Lower lobe of right lung (tissue), 2 donors: ENCODE measurements around the gene CADM3. TPM values are rescaled to one million over a fixed set of nuclear protein-coding genes. Genes with fewer than 3 reads are reported as not detected.
A peak's percentile ranks its signal among the peaks of the same experiment; 100 is the strongest.

Experiments
- ATAC-seq, 2 donors: fragments of 200-7000 bp; cut with Tn5 transposase; one replicate each; pipeline ENCODE4 v1.9.1; 2020 to 2022; ENCODE audit warnings: mild to moderate bottlenecking in 2 of 2, moderate library complexity in 2 of 2
- DNase-seq: peaks from one replicate; pipeline ENCODE4 v3.0.0-alpha.2; 2020
- H3K27ac ChIP-seq: fragments of 200-600 bp; one replicate; pipeline ENCODE4 v1.8.0; 2022
- H3K27me3 ChIP-seq: fragments of 200-600 bp; one replicate; pipeline ENCODE4 v1.8.0; 2022; ENCODE audit warnings: low read depth
- H3K36me3 ChIP-seq: fragments of 200-600 bp; one replicate; pipeline ENCODE4 v1.8.0; 2022; ENCODE audit warnings: mild to moderate bottlenecking
- H3K4me1 ChIP-seq: fragments of 200-600 bp; one replicate; pipeline ENCODE4 v1.8.0; 2022
- H3K4me3 ChIP-seq: fragments of 200-600 bp; one replicate; pipeline ENCODE4 v1.8.0; 2022; ENCODE audit warnings: mild to moderate bottlenecking
- H3K9me3 ChIP-seq: fragments of 200-600 bp; one replicate; pipeline ENCODE4 v1.8.0; 2022
- intact Hi-C: fragments of 100-400 bp; cut with DNase I; formaldehyde crosslinking; loops from one replicate; pipeline ENCODE4 v1.11.0; 2022
- total RNA-seq: library from RNA; stranded (reverse); fragmentation: NEBNext Ultra II Directional; extraction: Animal tissue kit (Norgen Biotek cat#: 25700); gene quantifications from one replicate; pipeline ENCODE4 v1.2.1, GENCODE V29; 2021
- TF ChIP-seq, protein P1 (sequence below): fragments of 200-600 bp; IDR thresholded peaks from one replicate; pipeline ENCODE4 v1.8.0; 2022; ENCODE audit warnings: antibody characterized with exemption, mild to moderate bottlenecking
- donor health status: DM: no; HTN: yes; CAD: no; lungs with severe emphysema.

Gene CADM3
- total RNA-seq, 1 donor from 2014 or later: 8.8 TPM

DNA sequence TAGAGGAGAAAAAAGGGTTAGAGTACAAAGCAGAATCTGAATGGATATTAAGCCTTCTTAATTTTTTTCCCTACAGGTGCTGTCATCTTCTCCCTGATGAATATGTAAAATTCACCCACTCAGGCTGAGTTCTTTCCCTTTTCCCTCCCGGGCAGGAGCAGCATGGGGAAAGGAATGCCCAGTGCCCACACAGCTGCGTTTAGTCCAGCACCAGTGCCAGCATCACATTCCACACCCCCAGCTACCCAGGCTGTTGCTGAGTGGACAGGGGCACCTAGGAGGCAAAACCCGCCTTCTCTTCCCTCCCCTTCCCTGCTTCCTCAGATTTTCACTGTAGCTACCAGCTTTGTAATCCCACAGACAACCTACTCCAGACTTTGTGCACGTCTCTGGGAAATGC is 3.4 kb upstream of the CADM3 start:
- no peaks in the 10 kb centered on the region for H3K36me3 ChIP-seq
- ATAC-seq (no peak), DNase-seq (no peak)
- intact Hi-C loops: no loop called here
- H3K27me3 ChIP-seq: peaks cover 46% of the 10 kb centered on the region
- H3K9me3 ChIP-seq: no peaks in the 10 kb centered on the region
- H3K27ac ChIP-seq: no peak overlapping the region
- TF ChIP-seq, protein P1, sequence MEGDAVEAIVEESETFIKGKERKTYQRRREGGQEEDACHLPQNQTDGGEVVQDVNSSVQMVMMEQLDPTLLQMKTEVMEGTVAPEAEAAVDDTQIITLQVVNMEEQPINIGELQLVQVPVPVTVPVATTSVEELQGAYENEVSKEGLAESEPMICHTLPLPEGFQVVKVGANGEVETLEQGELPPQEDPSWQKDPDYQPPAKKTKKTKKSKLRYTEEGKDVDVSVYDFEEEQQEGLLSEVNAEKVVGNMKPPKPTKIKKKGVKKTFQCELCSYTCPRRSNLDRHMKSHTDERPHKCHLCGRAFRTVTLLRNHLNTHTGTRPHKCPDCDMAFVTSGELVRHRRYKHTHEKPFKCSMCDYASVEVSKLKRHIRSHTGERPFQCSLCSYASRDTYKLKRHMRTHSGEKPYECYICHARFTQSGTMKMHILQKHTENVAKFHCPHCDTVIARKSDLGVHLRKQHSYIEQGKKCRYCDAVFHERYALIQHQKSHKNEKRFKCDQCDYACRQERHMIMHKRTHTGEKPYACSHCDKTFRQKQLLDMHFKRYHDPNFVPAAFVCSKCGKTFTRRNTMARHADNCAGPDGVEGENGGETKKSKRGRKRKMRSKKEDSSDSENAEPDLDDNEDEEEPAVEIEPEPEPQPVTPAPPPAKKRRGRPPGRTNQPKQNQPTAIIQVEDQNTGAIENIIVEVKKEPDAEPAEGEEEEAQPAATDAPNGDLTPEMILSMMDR: no peak
- H3K4me1 ChIP-seq: peaks cover 7% of the 10 kb centered on the region
- H3K4me3 ChIP-seq: no peak overlapping the region

DNA sequence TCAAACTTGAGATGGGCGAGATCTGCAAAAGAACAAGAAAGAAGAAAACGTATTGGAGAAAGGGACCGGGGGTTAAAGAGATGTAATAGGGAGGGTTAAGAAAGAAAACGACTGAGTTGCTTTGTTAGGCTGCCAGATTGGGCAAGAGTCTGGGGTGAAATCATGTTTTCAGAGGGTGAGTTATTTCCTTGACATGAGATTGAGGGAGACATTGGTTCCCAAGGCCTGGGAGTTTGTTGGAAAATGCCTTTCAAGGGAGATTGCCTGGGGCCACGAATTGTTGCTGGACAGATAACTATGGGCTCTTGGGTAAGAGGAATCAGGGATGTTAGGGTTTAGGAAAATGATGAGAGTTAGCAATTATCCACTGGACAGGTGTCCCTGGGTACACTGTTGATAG is 776 bp upstream of the CADM3 start:
- ATAC-seq (no peak), DNase-seq (no peak)
- H3K27ac ChIP-seq: no peak overlapping the region
- peaks cover 62% of the 10 kb centered on the region for H3K27me3 ChIP-seq
- TF ChIP-seq, protein P1: no peak
- H3K9me3 ChIP-seq: no peaks in the 10 kb centered on the region
- H3K36me3 ChIP-seq: no peaks in the 10 kb centered on the region
- peaks cover 7% of the 10 kb centered on the region for H3K4me1 ChIP-seq
- H3K4me3 ChIP-seq: no peak overlapping the region
- intact Hi-C loops: no loop called here

DNA sequence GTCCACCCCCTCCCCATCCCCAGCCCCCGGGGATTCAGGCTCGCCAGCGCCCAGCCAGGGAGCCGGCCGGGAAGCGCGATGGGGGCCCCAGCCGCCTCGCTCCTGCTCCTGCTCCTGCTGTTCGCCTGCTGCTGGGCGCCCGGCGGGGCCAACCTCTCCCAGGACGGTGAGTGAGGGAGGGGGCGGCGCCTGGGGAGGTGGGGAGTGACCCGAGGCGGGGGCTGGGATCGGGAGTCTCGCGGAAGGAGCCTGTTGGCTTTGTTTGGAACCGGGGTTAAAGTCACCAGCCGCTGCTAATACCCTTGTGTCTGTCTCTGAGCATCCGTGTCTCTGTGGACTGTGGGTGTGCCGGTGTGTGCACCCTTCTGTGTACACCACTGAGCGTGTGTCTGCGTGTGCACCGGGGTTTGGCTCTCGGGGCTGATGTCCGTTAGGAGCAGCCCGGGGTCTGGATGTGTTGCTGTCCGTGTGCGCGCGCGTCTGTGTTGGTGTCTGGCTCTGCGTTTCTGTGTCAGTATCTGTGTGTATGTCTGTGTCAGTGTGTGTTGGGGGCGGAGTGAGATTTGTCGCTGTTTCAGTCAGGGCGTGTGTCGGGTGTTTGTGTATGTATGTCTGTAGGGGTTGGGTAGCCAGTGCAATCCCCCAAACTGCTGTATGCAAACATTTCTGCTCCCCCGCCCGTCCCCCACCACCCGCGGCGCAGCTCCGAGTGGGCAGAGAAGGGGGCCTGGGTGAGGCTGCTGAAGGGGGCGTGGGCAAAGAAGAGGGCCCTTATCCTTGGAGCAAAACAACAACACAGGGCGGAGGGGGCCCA is 480 bp downstream of the CADM3 start:
- intact Hi-C loops: no loop called here
- Histone ChIP-seq H3K27me3 (peaks cover 59% of the 10 kb centered on the region), H3K36me3 (no peaks in the 10 kb centered on the region), H3K4me3 (peak overlapping the region; percentile 27), H3K27ac (no peak overlapping the region), H3K9me3 (no peaks in the 10 kb centered on the region), H3K4me1 (peaks cover 7% of the 10 kb centered on the region)
- DNase-seq: no peak
- peak; percentile 16 to 34 for ATAC-seq
- TF ChIP-seq, protein P1: no peak

DNA sequence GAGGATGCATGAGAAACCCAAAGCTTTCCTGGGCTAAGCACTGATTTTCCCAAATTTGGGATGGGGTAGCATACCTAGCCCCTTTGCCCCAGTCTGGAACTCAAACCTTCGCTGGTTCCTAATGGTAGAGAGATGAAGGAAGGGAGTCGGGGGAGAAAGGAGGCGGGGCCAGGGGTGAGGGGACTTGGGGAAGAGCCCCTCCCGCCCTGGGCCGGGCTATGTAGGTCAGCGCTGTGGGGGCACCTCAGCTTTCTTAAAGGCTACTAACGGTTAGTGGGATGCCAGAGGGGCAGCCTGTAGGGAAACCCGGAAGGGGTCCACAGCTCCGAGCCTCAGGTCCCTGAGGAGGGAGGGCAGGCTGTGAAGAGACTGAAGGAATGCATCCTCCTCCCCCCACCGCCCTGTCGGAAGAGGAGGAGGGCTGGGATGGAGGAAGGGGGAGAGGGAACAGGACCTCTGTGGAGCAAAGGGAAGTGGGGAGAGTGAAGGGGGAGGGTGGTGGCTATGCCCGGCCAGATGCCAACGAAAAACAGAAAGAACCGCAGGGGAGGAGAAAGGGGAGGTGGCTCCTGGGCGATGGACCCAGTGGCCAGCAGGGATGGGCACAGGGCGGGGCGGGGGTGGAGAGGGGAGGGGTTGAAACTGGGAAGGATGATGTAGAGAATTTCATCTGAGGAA is 1.3 kb downstream of the CADM3 start:
- intact Hi-C loops: no loop called here
- Histone ChIP-seq H3K36me3 (no peaks in the 10 kb centered on the region), H3K27me3 (peaks cover 59% of the 10 kb centered on the region), H3K27ac (no peak overlapping the region), H3K9me3 (no peaks in the 10 kb centered on the region), H3K4me3 (peak overlapping the region; percentile 27), H3K4me1 (peaks cover 7% of the 10 kb centered on the region)
- peak; percentile 25 to 44 for ATAC-seq
- TF ChIP-seq, protein P1: no peak
- no peak for DNase-seq

DNA sequence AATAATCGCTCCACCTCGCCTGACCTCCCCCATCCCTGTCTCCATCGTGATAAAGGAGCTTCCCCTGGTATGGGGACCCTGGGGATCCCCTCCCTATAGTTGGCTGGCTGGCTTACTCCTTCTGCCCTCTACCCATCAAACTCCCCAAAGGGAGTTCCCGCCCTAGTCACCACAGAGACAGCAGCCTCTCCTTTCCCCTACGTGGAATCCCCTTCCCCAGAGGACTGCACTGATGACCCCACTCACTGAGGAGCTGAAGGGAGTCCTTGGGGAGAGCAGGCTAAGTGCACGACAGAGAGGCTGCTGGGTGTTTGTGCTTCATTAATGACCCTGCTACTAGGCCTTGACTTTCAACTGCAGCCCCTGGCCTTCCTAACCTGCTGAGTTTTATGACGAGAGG is 1.9 kb downstream of the CADM3 start:
- Histone ChIP-seq H3K27ac (no peak overlapping the region), H3K4me3 (no peak overlapping the region), H3K4me1 (peaks cover 7% of the 10 kb centered on the region), H3K36me3 (no peaks in the 10 kb centered on the region), H3K27me3 (peaks cover 59% of the 10 kb centered on the region), H3K9me3 (no peaks in the 10 kb centered on the region)
- DNase-seq (no peak), ATAC-seq (no peak)
- intact Hi-C loops: no loop called here
- TF ChIP-seq, protein P1: no peak
